H1 (cell line): ENCODE data around the gene PIK3R1. TPM values are rescaled to one million over a fixed set of nuclear protein-coding genes. Genes with fewer than 3 reads are reported as not detected.
A peak's percentile ranks its signal among the peaks of the same experiment; 100 is the strongest.

ENCODE experiments used
- CTCF ChIA-PET: fragments of 300-600 bp; sonication (Branson Sonifier 250); formaldehyde crosslinking; loops from one replicate; lab custom pipeline; 2021; ENCODE audit not compliant: partially characterized antibody; lab: Charles Lee
- POLR2A ChIA-PET: fragments of 300-600 bp; sonication (Branson Sonifier 250); formaldehyde crosslinking; loops from one replicate; lab custom pipeline; 2021; ENCODE audit warnings: inconsistent platforms; ENCODE audit not compliant: partially characterized antibody; lab: Charles Lee
- DNase-seq, 2 experiments: peaks; one replicate each; pipeline versions ENCODE4 v3.0.0 to v3.0.0-alpha.2; 2010 to 2022; ENCODE audit warnings: low spot score in 2 of 2, low read depth in 1 of 2, mixed read lengths in 1 of 2
- FAIRE-seq: peaks from 2 replicates; lab custom pipeline; 2011; peaks lifted over from hg19 to GRCh38; lab: Jason Lieb, UNC
- H2AFZ ChIP-seq: 2 replicates; pipeline ENCODE4 v1.8.1; 2012; ENCODE audit warnings: low read length, inconsistent platforms
- H2AK5ac ChIP-seq: 2 replicates; pipeline ENCODE4 v1.6.1; 2013; ENCODE audit warnings: low read depth, low read length
- H2BK120ac ChIP-seq: replicated peaks from 2 replicates; pipeline ENCODE3; 2013; ENCODE audit warnings: low read depth, low read length, inconsistent platforms
- H2BK12ac ChIP-seq: 2 replicates; pipeline ENCODE4 v1.6.1; 2013; ENCODE audit warnings: low read depth, low read length
- H2BK15ac ChIP-seq: 2 replicates; pipeline ENCODE4 v1.6.1; 2013; ENCODE audit warnings: low read length
- H2BK20ac ChIP-seq: 2 replicates; pipeline ENCODE4 v1.6.1; 2013; ENCODE audit warnings: low read length
- H2BK5ac ChIP-seq: 2 replicates; pipeline ENCODE4 v1.6.1; 2013; ENCODE audit warnings: low read depth, low read length
- H3K14ac ChIP-seq: 2 replicates; pipeline ENCODE4 v1.6.1; 2013; ENCODE audit warnings: inconsistent platforms; ENCODE audit not compliant: insufficient read length
- H3K18ac ChIP-seq: 2 replicates; pipeline ENCODE4 v1.6.1; 2013; ENCODE audit warnings: low read length; ENCODE audit errors: extremely low read depth
- H3K23ac ChIP-seq: 2 replicates; pipeline ENCODE4 v1.6.1; 2013; ENCODE audit warnings: inconsistent platforms; ENCODE audit not compliant: insufficient read length
- H3K23me2 ChIP-seq: 2 replicates; pipeline ENCODE4 v1.6.1; 2013; ENCODE audit warnings: low read depth, low read length
- H3K27ac ChIP-seq: 2 replicates; pipeline ENCODE4 v1.6.1; 2011; ENCODE audit warnings: low read depth, low read length, inconsistent platforms
- H3K27me3 ChIP-seq, 4 experiments: replicated peaks in 1 of 4; 1 replicate in 1 of 4; 2 replicates in 3 of 4; pipeline versions ENCODE4 v1.6.1 to v1.8.1; 2011 to 2013; ENCODE audit warnings: low read length in 3 of 4, mild to moderate bottlenecking in 3 of 4, inconsistent platforms in 2 of 4, mixed read lengths in 2 of 4, moderate library complexity in 1 of 4; ENCODE audit not compliant: control insufficient read depth in 3 of 4, insufficient read depth in 3 of 4; ENCODE audit errors: extremely low read depth in 1 of 4
- H3K36me3 ChIP-seq, 4 experiments: 2 replicates each; pipeline versions ENCODE4 v1.6.1 to v1.8.1; 2011 to 2013; ENCODE audit warnings: mild to moderate bottlenecking in 4 of 4, low read length in 3 of 4, moderate library complexity in 2 of 4, control low read depth in 1 of 4, inconsistent platforms in 1 of 4; ENCODE audit not compliant: insufficient read depth in 4 of 4, control insufficient read depth in 2 of 4
- H3K4ac ChIP-seq: replicated peaks from 2 replicates; pipeline ENCODE3; 2013; ENCODE audit warnings: low read length, low read depth, mixed read lengths, inconsistent platforms; ENCODE audit not compliant: insufficient read length
- H3K4me1 ChIP-seq, 4 experiments: replicated peaks in 1 of 4; 1 replicate in 1 of 4; 2 replicates in 3 of 4; pipeline versions ENCODE4 v1.6.1 to v1.8.1; 2011 to 2013; ENCODE audit warnings: low read length in 3 of 4, inconsistent platforms in 2 of 4, mixed read lengths in 1 of 4; ENCODE audit not compliant: insufficient read depth in 4 of 4, control insufficient read depth in 3 of 4
- H3K4me2 ChIP-seq, 2 experiments: 2 replicates each; pipeline versions ENCODE4 v1.6.1 to v1.8.1; 2011 to 2013; ENCODE audit warnings: low read depth in 2 of 2, low read length in 2 of 2, control low read depth in 1 of 2, inconsistent platforms in 1 of 2, mild to moderate bottlenecking in 1 of 2; ENCODE audit not compliant: insufficient read depth in 1 of 2
- H3K4me3 ChIP-seq, 4 experiments: fragments of 200-600, 300-600 bp in 1 of 4; sonication (generic), shearing (Covaris generic), sonication (Bioruptor Twin) in 1 of 4; 2 replicates each; pipeline versions ENCODE4 v1.5.1 to v1.8.1; 2011 to 2016; ENCODE audit warnings: low read length in 4 of 4, low read depth in 3 of 4, control low read depth in 2 of 4, inconsistent platforms in 2 of 4, mild to moderate bottlenecking in 2 of 4, mixed read lengths in 1 of 4, moderate library complexity in 1 of 4; ENCODE audit not compliant: insufficient read depth in 2 of 4; ENCODE audit errors: extremely low read depth in 1 of 4
- H3K56ac ChIP-seq: replicated peaks from 2 replicates; pipeline ENCODE3; 2013; ENCODE audit warnings: low read depth, mild to moderate bottlenecking, mixed read lengths, low read length, inconsistent platforms; ENCODE audit not compliant: insufficient read length
- H3K79me1 ChIP-seq: 2 replicates; pipeline ENCODE4 v1.6.1; 2013; ENCODE audit warnings: low read depth, low read length, control low read depth
- H3K79me2 ChIP-seq, 2 experiments: 2 replicates each; pipeline versions ENCODE4 v1.6.1 to v1.8.1; 2012 to 2013; ENCODE audit warnings: low read length in 2 of 2, mild to moderate bottlenecking in 2 of 2, inconsistent platforms in 1 of 2; ENCODE audit not compliant: insufficient read depth in 2 of 2, control insufficient read depth in 1 of 2
- H3K9ac ChIP-seq, 4 experiments: replicated peaks in 1 of 4; 1 replicate in 1 of 4; 2 replicates in 3 of 4; pipeline versions ENCODE4 v1.6.1 to v1.8.1; 2011 to 2013; ENCODE audit warnings: low read depth in 3 of 4, low read length in 3 of 4, control low read depth in 2 of 4, mild to moderate bottlenecking in 2 of 4, moderate library complexity in 2 of 4, inconsistent platforms in 1 of 4; ENCODE audit errors: extremely low read depth in 1 of 4
- H3K9me3 ChIP-seq, 2 experiments: 2 replicates each; pipeline versions ENCODE4 v1.6.1 to v1.8.1; 2012 to 2013; ENCODE audit warnings: mild to moderate bottlenecking in 2 of 2, moderate library complexity in 2 of 2, control low read depth in 1 of 2, inconsistent platforms in 1 of 2, low read depth in 1 of 2, low read length in 1 of 2, mixed read lengths in 1 of 2; ENCODE audit not compliant: insufficient read depth in 2 of 2
- H4K20me1 ChIP-seq, 2 experiments: replicated peaks in 1 of 2; 2 replicates each; pipeline versions ENCODE3 to v1.8.1; 2011 to 2013; ENCODE audit warnings: inconsistent platforms in 2 of 2, low read length in 2 of 2, mild to moderate bottlenecking in 1 of 2; ENCODE audit not compliant: insufficient read depth in 2 of 2, control insufficient read depth in 1 of 2
- H4K5ac ChIP-seq: 2 replicates; pipeline ENCODE4 v1.6.1; 2013; ENCODE audit warnings: low read length, low read depth, mixed read lengths, inconsistent platforms; ENCODE audit not compliant: insufficient read length
- H4K8ac ChIP-seq: 2 replicates; pipeline ENCODE4 v1.8.0; 2013; ENCODE audit warnings: mild to moderate bottlenecking, moderate library complexity, low read length, inconsistent platforms; ENCODE audit not compliant: insufficient read depth; ENCODE audit errors: extremely low read depth
- H4K91ac ChIP-seq: replicated peaks from 2 replicates; pipeline ENCODE3; 2013; ENCODE audit warnings: low read length, mixed read lengths, inconsistent platforms; ENCODE audit not compliant: insufficient read length
- BRCA1 ChIP-seq: IDR thresholded peaks from 2 replicates; pipeline ENCODE4 v1.6.1; 2012; ENCODE audit warnings: low read depth, low read length, improper control_type of control experiment
- CEBPB ChIP-seq: IDR thresholded peaks from 2 replicates; pipeline ENCODE4 v1.6.1; 2012; ENCODE audit warnings: low read depth, low read length
- CHD2 ChIP-seq: IDR thresholded peaks from 2 replicates; pipeline ENCODE4 v1.6.1; 2012; ENCODE audit warnings: low read length, improper control_type of control experiment
- FOSL1 ChIP-seq: IDR thresholded peaks from 2 replicates; pipeline ENCODE4 v1.6.1; 2011; ENCODE audit warnings: mild to moderate bottlenecking, low read depth, low read length, moderate library complexity; ENCODE audit not compliant: insufficient read depth
- PHF8 ChIP-seq: fragments of 200-600 bp; sonication (generic); conservative IDR thresholded peaks from 2 replicates; pipeline ENCODE4 v1.7.1; 2012; ENCODE audit warnings: low read depth, mild to moderate bottlenecking, inconsistent platforms, low read length, moderate library complexity
- POLR2A ChIP-seq, 2 experiments: IDR thresholded peaks; 1 replicate in 1 of 2; 2 replicates in 1 of 2; pipeline ENCODE4 v1.6.1; 2011; ENCODE audit warnings: low read depth in 2 of 2, low read length in 2 of 2, mild to moderate bottlenecking in 2 of 2; ENCODE audit errors: control extremely low read depth in 1 of 2
- POLR2AphosphoS5 ChIP-seq: IDR thresholded peaks from 2 replicates; pipeline ENCODE4 v1.6.1; 2011; ENCODE audit warnings: low read depth, low read length
- RAD21 ChIP-seq, 2 experiments: IDR thresholded peaks in 1 of 2; conservative IDR thresholded peaks in 1 of 2; 2 replicates each; pipeline ENCODE4 v1.6.1; 2011; ENCODE audit warnings: low read depth in 2 of 2, low read length in 2 of 2, improper control_type of control experiment in 1 of 2, inconsistent platforms in 1 of 2, mild to moderate bottlenecking in 1 of 2, moderate library complexity in 1 of 2
- SIRT6 ChIP-seq: IDR thresholded peaks from one replicate; pipeline ENCODE4 v1.7.1; 2012; ENCODE audit warnings: low read length, inconsistent platforms
- SP4 ChIP-seq: IDR thresholded peaks from 2 replicates; pipeline ENCODE4 v1.6.1; 2012; ENCODE audit warnings: low read length, inconsistent platforms
- SUZ12 ChIP-seq: fragments of 200-600 bp; sonication (generic); IDR thresholded peaks from 2 replicates; pipeline ENCODE4 v1.6.1; 2012; ENCODE audit warnings: mild to moderate bottlenecking, inconsistent platforms, low read length, moderate library complexity, mixed read lengths
- WGBS, 2 experiments: shearing (Covaris generic) in 1 of 2; methylation state at CpG; one replicate each; pipeline versions ENCODE4 v1.1.6 to v1.1.7; 2013 to 2015; ENCODE audit warnings: low lambda C conversion rate in 2 of 2, mixed read lengths in 2 of 2, inconsistent platforms in 1 of 2, low coverage in 1 of 2, missing lambda C conversion rate in 1 of 2; ENCODE audit not compliant: insufficient replicate concordance in 2 of 2, insufficient coverage in 1 of 2, insufficient read length in 1 of 2; ENCODE audit errors: extremely low coverage in 1 of 2, missing lambda C conversion rate in 1 of 2; 5-methylcytosine and 5-hydroxymethylcytosine counted together
- polyA plus RNA-seq, 7 experiments: library from polyadenylated mRNA; depleted of rRNA in 3 of 7; stranded (reverse) in 5 of 7; unstranded in 2 of 7; fragments of >200 nt in 5 of 7; fragments of 200-250 nt in 2 of 7; gene quantifications; 1 replicate in 5 of 7; 2 replicates in 1 of 7; 4 replicates in 1 of 7; pipeline versions ENCODE4 v1.2.1 to v1.2.3, GENCODE V29; 2011 to 2013; ENCODE audit warnings: missing spikeins in 2 of 7, mixed read lengths in 2 of 7
- total RNA-seq: library from RNA; stranded (reverse); fragmentation: NEBNext Ultra II Directional; extraction: Animal tissue kit (Norgen Biotek cat#: 25700); gene quantifications from 2 replicates; pipeline ENCODE4 v1.2.1, GENCODE V29; 2021

The PIK3R1 gene
- total and polyA plus RNA-seq, 2 of the 8 experiments (the other 6 are each of a cell fraction or from before 2014, with no cell fraction given), result 2.3 to 13.7 TPM

- ChIA-PET CTCF (no interaction called here), POLR2A (no interaction called here)
- WGBS, 2 experiments, result 62% methylated on average over 3 of the region's 4 CpGs; no CpG with 5 or more reads in 1 of the 2 experiments
- no peak for FAIRE-seq
- Histone ChIP-seq H3K4me2 (peak overlapping the region; percentile 21 to 88; a peak in 3 of 4 replicates), H4K20me1 (no peaks in the 10 kb centered on the region), H3K23ac (no peak overlapping the region), H3K23me2 (peaks cover 8% of the 10 kb centered on the region), H3K4ac (no peak overlapping the region), H3K9me3 (no peaks in the 10 kb centered on the region), H2AK5ac (no peak overlapping the region), H4K91ac (no peak overlapping the region), H4K8ac (no peak overlapping the region), H2BK120ac (no peak overlapping the region), H3K27me3 (no peaks in the 10 kb centered on the region), H3K4me3 (peak overlapping the region in 1 of 4 experiments; percentile 67; a peak in 4 of 8 replicates), H3K56ac (no peak overlapping the region), H3K4me1 (peaks cover 3 to 7% (median 5%) of the 10 kb centered on the region in 4 experiments; a peak in 5 of 7 replicates), H3K27ac (no peak overlapping the region), H2AFZ (no peak overlapping the region), H2BK15ac (no peak overlapping the region), H3K9ac (no peak overlapping the region), H3K18ac (no peak overlapping the region), H3K79me2 (no peaks in the 10 kb centered on the region), H3K14ac (no peak overlapping the region), H4K5ac (no peak overlapping the region), H2BK12ac (no peak overlapping the region), H2BK5ac (no peak overlapping the region), H3K79me1 (no peaks in the 10 kb centered on the region), H2BK20ac (no peak overlapping the region), H3K36me3 (peaks cover 0 to 8% (median 4%) of the 10 kb centered on the region in 4 experiments; a peak in 4 of 8 replicates)
- TF ChIP-seq POLR2A (IDR thresholded peaks at IDR 0.05; ENCODE audit: control extremely low read depth in 1 of 2, low read depth in 2 of 2, low read length in 2 of 2) (no peak), RAD21 (IDR thresholded peaks at IDR 0.05 in 1 of 2, conservative IDR thresholded peaks at IDR 0.05 in 1 of 2; ENCODE audit: low read depth in 2 of 2, low read length in 2 of 2) (no peak), POLR2AphosphoS5 (no peak), CHD2 (no peak), SUZ12 (no peak), SIRT6 (no peak), BRCA1 (no peak), CEBPB (no peak), FOSL1 (no peak), SP4 (no peak), PHF8 (no peak)
- DNase-seq, result no peak
These were observed 73.9 kb downstream of the PIK3R1 start for GRCh38 chr5:68289498-68289897.
